PC-3 (cell line): ENCODE results near the gene ZP1.

Experiments used
- CTCF ChIP-seq: fragments of 300-600 bp; sonication (generic); conservative IDR thresholded peaks from 2 replicates; pipeline ENCODE4 v1.5.1; 2017; ENCODE audit warnings: antibody characterized with exemption, low read depth, mild to moderate bottlenecking, low read length
- EZH2 ChIP-seq: fragments of 300-600 bp; sonication (generic); IDR thresholded peaks from one replicate; pipeline ENCODE4 v1.6.1; 2017; ENCODE audit warnings: antibody characterized with exemption, mild to moderate bottlenecking, low read length; ENCODE audit not compliant: unreplicated experiment
- EZH2phosphoT487 ChIP-seq: fragments of 300-600 bp; sonication (generic); IDR thresholded peaks from 2 replicates; pipeline ENCODE4 v1.6.1; 2018; ENCODE audit warnings: mild to moderate bottlenecking, antibody characterized with exemption, low read length, borderline replicate concordance

- TF ChIP-seq CTCF (no peak), EZH2phosphoT487 (no peak), EZH2 (no peak)
Measured at GRCh38 chr11:60910711-60911380, 43.5 kb downstream of the ZP1 start.
